AG10803 (cell line): ENCODE measurements around the gene ZNF608.

Experiments
- DNase-seq: peaks from one replicate; pipeline ENCODE4 v3.0.0; 2010; ENCODE audit warnings: low read depth
- H3K4me3 ChIP-seq: 2 replicates; pipeline ENCODE4 v1.5.1; 2011; ENCODE audit warnings: mild to moderate bottlenecking, low read length, control low read depth
- TF ChIP-seq, protein P1 (sequence below): conservative IDR thresholded peaks from 2 replicates; pipeline ENCODE4 v1.5.1; 2011; ENCODE audit warnings: mild to moderate bottlenecking, low read length, control low read depth, inconsistent platforms

The ZNF608 gene

DNA sequence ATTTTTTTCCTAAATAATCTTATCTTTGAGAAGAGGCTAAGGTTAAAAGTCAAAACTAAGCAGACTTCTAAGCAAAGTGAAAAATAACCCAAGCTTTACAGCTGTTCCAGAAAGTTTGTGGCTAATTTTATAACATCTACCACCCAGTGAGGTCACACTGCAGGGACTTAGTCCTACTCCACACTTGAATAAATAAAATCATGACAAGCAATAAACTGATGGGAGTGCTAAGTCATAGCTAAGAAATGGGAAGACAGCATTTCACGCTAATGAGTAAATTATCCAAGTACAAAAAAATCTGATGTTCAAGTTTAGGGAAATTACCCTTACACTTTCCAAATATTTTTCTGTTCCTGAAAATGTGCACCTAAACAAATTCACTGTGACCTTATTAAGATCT is 47.7 kb downstream of the ZNF608 start:
- TF ChIP-seq, protein P1, sequence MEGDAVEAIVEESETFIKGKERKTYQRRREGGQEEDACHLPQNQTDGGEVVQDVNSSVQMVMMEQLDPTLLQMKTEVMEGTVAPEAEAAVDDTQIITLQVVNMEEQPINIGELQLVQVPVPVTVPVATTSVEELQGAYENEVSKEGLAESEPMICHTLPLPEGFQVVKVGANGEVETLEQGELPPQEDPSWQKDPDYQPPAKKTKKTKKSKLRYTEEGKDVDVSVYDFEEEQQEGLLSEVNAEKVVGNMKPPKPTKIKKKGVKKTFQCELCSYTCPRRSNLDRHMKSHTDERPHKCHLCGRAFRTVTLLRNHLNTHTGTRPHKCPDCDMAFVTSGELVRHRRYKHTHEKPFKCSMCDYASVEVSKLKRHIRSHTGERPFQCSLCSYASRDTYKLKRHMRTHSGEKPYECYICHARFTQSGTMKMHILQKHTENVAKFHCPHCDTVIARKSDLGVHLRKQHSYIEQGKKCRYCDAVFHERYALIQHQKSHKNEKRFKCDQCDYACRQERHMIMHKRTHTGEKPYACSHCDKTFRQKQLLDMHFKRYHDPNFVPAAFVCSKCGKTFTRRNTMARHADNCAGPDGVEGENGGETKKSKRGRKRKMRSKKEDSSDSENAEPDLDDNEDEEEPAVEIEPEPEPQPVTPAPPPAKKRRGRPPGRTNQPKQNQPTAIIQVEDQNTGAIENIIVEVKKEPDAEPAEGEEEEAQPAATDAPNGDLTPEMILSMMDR, result no peak
- H3K4me3 ChIP-seq, result no peak overlapping the region
- peak; percentile 22 for DNase-seq

DNA sequence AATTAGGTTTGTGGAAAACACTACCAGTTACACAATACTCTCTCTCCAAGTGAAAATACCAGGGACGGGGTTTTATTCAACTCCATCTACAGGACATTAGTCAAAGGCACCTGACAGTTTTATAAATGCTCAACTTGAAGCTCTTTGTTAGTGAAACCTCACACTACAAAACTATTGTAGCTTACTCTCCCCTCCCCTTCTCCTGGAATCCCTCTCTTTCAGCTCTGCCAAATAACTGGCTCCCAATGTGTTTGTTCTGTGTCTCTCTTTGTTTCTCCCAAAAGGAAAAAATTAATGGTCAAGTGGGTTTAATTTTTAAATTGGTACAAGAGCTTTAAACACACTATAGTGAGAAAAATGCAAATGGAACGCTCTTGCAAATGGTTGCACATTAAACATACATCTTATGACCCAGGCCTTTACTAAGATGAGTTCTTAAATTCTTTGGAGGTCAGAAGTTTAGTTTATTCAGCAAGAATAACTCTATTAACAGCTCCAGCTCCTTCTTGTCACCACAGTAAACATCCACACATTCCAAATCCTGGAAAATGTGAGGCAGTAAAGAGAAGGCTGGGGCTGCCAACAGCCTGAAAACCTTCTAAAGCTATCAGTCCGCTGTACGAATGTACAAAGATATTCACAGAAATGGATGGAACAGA is 48.4 kb downstream of the ZNF608 start:
- peak; percentile 11 for DNase-seq

DNA sequence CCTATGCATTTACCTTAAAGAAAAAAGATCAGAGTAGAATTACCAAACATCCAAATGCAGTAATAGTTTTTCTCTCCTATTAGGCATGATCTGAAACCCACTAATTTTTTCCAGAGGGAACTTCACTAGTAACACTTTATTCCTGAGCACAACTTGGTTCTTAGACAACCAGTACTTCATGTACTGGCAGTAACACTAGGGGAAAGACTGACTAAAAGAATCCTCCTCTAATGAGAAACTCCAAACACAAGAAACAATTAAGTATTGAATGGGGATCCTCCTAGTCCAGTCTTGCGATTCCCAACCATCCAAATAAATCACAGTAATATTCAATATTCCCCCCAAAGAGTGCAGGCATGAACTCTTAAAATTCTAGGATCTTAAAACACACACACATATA is 48.9 kb downstream of the ZNF608 start:
- no peak overlapping the region for H3K4me3 ChIP-seq
- TF ChIP-seq, protein P1, result no peak
- DNase-seq, result no peak

More for the DNA sequence above, 48.4 kb downstream of the ZNF608 start:
- TF ChIP-seq, protein P1, result no peak
- no peak overlapping the region for H3K4me3 ChIP-seq

DNA sequence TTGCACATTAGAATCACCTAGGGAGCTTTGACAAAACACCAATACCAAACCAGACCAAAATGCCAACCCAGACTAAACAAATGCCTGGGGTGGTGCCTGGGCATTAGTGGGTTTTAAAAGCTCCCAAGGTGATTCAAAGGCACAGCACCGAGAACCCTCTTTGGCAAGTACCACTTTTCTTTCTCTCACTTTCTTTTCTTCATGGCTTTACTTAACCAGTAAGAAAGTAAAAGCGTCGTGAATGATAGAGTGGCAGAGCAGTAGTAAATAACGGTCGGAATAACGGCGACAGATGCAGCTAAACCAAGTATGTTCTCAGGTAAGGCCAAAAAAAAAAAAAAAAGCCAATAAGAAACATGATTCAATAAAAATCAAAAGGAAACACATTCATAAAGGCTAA is 49.5 kb downstream of the ZNF608 start:
- DNase-seq, result no peak
- TF ChIP-seq, protein P1, result no peak
- H3K4me3 ChIP-seq, result no peak overlapping the region
